ENCODE measurements around the gene EXOSC6.
"Not testable (repeated sequence)": the region's sequence is repeated elsewhere in the genome, so short reads cannot be mapped to it uniquely, and the experiment has no call there.

Gene EXOSC6

DNA sequence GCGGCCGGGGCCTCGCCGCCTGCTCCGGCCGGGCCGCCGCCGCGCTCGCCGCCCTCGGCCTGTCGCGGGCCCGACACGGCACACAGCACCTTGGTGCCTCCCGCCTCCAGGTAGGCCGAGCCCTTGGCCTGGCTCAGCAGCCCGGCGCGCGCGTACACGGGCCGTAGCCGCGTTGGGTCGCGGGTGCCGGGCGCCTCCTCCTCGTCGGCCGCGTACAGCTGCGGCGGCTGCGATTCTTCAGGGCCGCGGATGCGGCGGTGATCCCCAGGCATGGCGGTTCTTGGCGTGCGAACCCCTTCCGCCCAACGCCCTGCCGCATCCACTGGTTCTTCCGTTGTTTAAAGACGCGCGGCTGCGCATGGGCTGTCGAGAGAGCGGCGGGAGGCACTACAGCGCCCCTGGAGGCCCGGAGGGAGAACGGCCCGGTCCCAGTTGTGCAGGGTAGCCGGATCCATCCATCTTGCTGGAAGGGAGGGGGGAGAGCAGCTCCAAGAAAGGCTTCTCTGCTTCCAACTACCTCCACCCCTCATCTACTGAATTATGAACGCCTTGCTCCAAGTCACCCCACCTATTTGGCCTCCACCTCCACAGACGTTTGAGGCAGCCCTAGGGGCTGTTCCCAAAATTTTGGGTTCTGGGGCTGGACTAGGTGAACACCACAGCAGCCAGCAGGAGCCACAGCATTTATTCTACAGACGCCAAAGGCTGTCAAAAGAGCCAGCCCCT lies at the start of gene EXOSC6:
Gene EXOSC6 (minus strand): TSS at position 312 of the 726 bp plus-strand sequence. CDS start 40 bp downstream, at position 272.
- DNase-seq (ENCODE audit: extremely low read depth, low read depth), result peak; percentile 76
- peak; percentile 87 for TF ChIP-seq CTCF (IDR thresholded peaks at IDR 0.05; ENCODE audit: low read depth, low read length)

DNA sequence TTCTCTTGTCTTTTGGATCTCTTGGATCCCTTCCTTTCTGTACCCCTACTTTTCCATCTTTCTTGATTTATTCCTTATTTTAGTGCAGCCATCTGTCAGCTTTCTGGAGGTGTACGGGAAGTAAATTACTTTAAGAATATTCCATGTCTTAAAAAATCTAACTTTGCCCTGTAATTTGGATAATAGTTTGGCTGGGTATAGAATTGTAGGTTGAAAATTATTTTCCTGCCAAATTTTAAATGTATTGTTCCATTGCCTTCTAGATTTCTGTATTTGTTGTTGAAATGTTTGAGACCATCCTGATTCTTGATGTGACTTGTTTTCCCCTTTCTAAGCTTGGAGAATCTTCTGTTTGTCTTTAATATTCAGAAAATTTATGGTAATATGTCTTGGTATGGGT lies 49.4 kb upstream of the EXOSC6 start:
- TF ChIP-seq CTCF (IDR thresholded peaks at IDR 0.05; ENCODE audit: low read depth, low read length), result no peak
- no peak for DNase-seq (ENCODE audit: extremely low read depth, low read depth)

DNA sequence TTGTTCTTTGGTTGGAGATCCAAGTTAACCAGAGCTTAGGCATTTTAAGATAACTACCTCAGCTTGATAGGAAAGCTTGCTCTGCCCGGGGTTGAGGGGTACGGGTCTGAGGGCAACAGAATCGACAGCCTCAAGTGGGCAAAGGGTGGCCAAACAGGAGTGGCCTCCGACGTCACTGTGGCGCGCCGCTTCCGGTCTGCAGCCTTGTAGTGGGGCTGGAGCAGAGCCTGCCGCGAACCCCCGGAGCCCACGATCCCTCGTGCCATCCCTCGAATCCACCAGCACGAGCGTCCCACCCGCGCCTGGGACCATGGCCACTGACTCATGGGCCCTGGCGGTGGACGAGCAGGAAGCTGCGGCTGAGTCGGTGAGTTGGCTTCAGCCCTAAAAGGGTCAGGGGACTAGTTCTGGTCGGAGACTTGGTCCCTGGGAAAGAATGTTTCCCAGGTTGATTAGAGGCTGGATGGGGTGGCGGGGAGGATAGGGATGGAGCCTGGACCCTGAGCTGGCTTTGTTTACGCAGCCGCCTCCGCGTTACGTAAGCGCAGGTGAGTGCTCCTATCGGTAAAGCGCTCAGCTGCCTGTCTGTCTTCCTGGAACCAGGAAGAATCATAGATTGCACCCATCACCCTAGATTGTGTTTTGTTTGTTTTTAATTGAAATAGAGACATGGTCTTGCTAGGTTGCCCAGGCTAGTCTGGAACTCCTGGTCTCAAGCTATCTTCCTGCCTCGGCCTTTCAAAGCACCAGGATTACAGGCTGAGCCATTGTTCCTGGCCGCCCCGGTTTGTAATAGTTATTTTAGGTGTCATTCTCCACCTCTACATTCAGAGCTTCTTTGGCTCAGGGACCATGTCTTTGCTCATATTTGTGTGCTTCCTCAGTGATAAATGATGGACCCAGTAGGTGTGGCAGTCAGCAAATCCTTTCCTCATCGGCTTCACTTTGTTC lies 47.5 kb upstream of the EXOSC6 start, which contains the start of gene DDX19B:
Gene DDX19B (plus strand): TSS at position 199 of the 951 bp plus-strand sequence. CDS start 112 bp downstream, at position 311.
- no peak for DNase-seq (ENCODE audit: extremely low read depth, low read depth)
- TF ChIP-seq CTCF (IDR thresholded peaks at IDR 0.05; ENCODE audit: low read depth, low read length), result no peak; the same call in 1 of the 2 replicates

DNA sequence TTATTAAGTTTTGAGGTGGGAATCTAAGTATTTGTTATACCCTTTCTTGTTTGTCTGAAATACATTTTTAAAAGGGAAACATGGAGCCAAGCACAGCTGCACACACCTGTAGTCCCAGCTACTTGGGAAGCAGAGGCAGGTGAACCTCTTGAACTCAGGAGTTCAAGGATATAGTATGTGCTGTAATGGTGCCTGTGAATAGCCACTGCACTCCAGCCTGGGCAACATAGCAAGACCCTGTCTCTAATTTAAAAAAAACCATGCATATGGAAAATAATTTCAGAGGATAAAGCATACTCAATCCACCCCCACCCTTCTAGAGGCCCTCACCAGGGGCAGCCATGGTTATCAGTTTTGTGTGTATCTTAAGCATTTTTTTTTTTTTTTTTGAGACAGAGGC lies 43.9 kb upstream of the EXOSC6 start:
- no peak for TF ChIP-seq CTCF (IDR thresholded peaks at IDR 0.05; ENCODE audit: low read depth, low read length)
- DNase-seq (ENCODE audit: extremely low read depth, low read depth), result no peak

DNA sequence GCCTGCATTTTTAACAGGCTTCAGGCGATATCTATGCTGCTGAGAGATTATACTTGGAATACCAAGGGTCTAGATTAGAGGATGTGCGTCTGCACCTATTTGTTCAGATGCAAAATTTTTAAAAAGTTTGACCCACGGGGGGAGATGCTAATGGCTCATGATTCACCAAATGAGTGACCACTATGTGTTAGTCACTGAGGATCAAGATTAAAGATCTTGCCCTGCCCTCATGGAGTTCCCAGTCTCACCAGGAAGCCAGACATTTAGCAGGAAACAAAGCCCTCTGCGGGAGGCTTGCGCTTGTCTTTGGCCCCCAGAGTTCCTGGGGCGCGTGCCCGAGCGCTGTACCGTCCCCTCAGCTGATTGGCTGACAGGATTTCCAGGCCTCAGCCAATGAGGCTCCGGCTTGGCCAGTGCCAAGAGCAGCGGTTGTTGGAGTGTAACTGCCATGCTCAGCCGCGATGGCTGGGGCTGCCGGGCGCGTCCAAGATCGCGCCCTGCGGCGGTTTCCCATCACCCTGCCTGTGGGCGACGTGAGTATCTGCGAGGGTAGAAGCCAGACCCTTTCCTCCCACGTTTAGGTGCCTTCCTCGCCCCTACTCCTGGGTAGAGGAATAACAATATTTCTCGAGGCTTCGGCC lies 42.8 kb upstream of the EXOSC6 start:
- no peak for TF ChIP-seq CTCF (IDR thresholded peaks at IDR 0.05; ENCODE audit: low read depth, low read length)

GRCh38 chr16:70292148-70292547 lies 40.4 kb upstream of the EXOSC6 start:
- DNase-seq (ENCODE audit: extremely low read depth, low read depth), result not testable (repeated sequence)

More for the DNA sequence above, 42.8 kb upstream of the EXOSC6 start:
- DNase-seq (ENCODE audit: extremely low read depth, low read depth), result no peak

DNA sequence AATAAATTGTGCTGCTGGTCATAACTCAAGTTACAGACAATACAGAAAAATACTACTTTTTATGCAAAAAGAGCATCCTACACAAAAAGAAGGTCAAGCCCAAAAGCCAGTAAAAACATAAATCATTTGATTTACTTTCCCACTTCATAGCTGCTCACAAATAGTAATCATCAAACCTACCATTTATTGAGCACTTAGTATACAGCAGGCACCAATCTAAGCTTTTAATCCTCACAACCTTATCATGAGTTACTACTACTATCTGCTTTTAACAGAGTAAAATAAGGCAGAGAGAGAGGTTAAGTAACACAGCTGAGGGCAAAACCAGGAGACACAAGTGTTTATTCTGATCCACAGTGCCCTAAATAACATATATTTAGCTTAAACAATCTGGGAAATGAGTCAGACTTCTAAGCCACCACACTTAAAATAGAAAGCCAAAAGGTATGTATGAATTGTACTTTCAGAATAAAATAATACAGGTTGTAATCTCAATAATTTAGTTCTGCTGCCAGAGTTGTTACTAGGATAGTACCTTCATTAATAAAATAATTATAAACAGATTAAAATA lies 39.3 kb upstream of the EXOSC6 start:
- no peak for TF ChIP-seq CTCF (IDR thresholded peaks at IDR 0.05; ENCODE audit: low read depth, low read length)
- DNase-seq (ENCODE audit: extremely low read depth, low read depth), result no peak
